ENCODE measurements around the gene TMEM30B.
"Not testable (repeated sequence)": the region's sequence is repeated elsewhere in the genome, so short reads cannot be mapped to it uniquely, and the experiment has no call there.

DNA sequence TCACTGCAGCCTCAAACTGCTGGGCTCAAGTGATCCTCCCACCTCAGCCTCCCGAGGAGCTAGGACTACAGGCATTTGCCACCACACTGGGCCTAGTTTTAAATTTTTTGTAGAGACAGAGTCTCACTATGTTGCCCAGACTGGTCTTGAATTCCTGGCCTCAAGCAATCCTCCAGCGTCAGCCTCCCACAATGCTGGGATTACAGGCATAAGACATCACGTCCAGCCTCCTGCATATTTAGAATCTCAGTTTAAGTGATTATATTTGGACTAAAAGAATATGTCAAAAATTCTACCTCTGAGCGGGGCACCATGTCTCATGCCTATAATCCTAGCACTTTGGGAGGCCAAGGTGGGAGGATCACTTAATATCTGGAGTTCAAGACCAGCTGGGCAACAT is 27.6 kb upstream of the TMEM30B start:
- not testable (repeated sequence) for TF ChIP-seq CTCF (IDR thresholded peaks at IDR 0.05); RFX5 (IDR thresholded peaks at IDR 0.05; ENCODE audit: low read length); GABPA (IDR thresholded peaks at IDR 0.05; ENCODE audit: low read depth); MXI1 (IDR thresholded peaks at IDR 0.05; ENCODE audit: low read depth, low read length)
- TF ChIP-seq, protein P1, sequence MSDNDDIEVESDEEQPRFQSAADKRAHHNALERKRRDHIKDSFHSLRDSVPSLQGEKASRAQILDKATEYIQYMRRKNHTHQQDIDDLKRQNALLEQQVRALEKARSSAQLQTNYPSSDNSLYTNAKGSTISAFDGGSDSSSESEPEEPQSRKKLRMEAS (IDR thresholded peaks at IDR 0.05; ENCODE audit: low read depth) = not testable (repeated sequence)
- TF ChIP-seq, protein P2, sequence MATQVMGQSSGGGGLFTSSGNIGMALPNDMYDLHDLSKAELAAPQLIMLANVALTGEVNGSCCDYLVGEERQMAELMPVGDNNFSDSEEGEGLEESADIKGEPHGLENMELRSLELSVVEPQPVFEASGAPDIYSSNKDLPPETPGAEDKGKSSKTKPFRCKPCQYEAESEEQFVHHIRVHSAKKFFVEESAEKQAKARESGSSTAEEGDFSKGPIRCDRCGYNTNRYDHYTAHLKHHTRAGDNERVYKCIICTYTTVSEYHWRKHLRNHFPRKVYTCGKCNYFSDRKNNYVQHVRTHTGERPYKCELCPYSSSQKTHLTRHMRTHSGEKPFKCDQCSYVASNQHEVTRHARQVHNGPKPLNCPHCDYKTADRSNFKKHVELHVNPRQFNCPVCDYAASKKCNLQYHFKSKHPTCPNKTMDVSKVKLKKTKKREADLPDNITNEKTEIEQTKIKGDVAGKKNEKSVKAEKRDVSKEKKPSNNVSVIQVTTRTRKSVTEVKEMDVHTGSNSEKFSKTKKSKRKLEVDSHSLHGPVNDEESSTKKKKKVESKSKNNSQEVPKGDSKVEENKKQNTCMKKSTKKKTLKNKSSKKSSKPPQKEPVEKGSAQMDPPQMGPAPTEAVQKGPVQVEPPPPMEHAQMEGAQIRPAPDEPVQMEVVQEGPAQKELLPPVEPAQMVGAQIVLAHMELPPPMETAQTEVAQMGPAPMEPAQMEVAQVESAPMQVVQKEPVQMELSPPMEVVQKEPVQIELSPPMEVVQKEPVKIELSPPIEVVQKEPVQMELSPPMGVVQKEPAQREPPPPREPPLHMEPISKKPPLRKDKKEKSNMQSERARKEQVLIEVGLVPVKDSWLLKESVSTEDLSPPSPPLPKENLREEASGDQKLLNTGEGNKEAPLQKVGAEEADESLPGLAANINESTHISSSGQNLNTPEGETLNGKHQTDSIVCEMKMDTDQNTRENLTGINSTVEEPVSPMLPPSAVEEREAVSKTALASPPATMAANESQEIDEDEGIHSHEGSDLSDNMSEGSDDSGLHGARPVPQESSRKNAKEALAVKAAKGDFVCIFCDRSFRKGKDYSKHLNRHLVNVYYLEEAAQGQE (IDR thresholded peaks at IDR 0.05; ENCODE audit: low read depth, low read length) = not testable (repeated sequence)

All from SK-N-SH (cell line).